GM18870 (cell line): ENCODE results near the gene SOSTDC1.
"Not testable (repeated sequence)": the region's sequence is repeated elsewhere in the genome, so short reads cannot be mapped to it uniquely, and the experiment has no call there.

Source experiments
- ATAC-seq: cut with Tn5 transposase; IDR thresholded peaks from one replicate; pipeline ENCODE4 v1.9.1; 2021; ENCODE audit warnings: moderate library complexity; ENCODE audit not compliant: unreplicated experiment

The SOSTDC1 gene

GRCh38 chr7:16463520-16463919, 2.0 kb downstream of the SOSTDC1 start:
- ATAC-seq, result no peak

DNA sequence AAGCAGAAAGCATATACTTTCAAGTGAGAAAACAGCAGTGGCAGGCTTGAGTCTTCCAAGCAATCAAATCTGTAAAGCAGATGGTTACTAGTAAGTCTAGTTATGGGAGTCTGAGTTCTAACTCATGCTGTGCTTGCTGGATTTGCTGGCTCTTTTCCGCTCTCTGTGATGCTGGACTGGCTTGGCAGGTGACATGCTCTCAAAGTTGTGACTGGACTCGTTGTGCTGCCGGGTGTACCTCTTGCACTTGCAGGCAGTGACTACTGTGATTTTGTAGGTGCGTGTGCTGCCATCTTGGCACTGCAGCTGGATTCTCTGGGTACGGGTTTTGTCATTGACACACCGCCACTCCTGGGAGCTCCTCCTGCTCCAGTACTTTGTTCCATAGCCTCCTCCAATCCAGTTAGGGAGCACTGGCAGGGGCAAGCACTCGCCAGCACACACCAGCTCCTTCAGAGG, 3.1 kb downstream of the SOSTDC1 start:
- ATAC-seq, result no peak

GRCh38 chr7:16460789-16461493, 4.6 kb downstream of the SOSTDC1 start:
- ATAC-seq, result no peak

GRCh38 chr7:16456303-16456702, 9.2 kb downstream of the SOSTDC1 start:
- ATAC-seq, result not testable (repeated sequence)

DNA sequence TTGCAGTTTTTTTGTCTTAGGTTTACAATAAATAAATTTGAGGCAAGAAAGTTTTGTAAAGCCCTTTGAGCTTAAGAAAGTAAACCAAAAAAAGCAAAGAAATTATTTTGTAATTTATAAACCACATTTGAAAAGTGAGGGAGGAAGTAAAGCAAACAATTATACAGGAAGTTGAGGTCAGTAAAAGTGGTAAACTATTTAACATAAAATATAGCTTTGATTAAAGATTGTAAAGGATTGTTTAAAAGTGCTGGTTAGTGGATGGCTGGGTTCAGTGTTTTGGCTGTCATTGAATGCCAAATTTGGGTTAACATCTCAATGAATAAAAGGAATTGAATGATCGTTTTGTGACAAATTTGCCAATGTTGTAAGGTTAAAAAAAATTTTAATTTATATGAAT, 9.9 kb downstream of the SOSTDC1 start:
- ATAC-seq, result no peak

GRCh38 chr7:16450366-16450765, 15.2 kb downstream of the SOSTDC1 start:
- no peak for ATAC-seq

DNA sequence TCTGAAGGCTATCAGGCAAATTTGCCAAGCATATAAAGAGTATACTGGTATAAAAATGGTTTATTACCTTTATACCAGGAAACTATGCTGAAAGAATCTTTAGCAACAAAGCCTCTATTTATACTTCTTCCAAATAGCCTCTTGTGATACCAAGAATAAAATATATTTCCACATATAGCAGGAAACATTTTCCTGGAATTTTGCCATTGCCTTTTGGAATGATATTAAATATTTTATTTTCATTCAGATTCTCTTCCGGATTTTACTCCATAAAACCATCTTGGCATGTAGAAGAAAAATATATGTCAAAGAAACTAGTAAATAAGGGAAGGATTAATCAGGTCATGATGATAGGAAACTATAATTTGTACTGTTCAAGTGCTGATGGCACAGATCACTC, 17.7 kb downstream of the SOSTDC1 start:
- no peak for ATAC-seq

- no peak for ATAC-seq
Observed at GRCh38 chr7:16446508-16446907, 19.0 kb downstream of the SOSTDC1 start.

DNA sequence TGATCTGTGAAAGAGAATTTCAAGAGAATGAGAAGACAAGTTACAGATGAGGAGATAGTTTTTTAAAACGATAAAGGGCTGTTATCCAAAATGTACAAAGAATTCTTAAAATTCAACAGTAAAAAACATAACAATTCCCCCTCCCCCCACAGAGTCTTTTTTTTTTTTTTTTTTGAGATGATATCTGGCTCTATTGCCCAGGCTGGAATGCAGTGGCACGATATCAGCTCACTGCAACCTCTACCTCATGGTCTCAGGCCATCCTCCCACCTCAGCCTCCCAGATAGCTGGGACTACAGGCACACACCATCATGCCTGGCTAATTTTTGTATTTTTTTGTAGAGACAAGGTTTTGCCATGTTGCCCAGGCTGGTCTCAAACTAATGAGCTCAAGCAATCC, 21.7 kb downstream of the SOSTDC1 start:
- not testable (repeated sequence) for ATAC-seq

- no peak for ATAC-seq
Observed at GRCh38 chr7:16438988-16439387, 26.6 kb downstream of the SOSTDC1 start.

DNA sequence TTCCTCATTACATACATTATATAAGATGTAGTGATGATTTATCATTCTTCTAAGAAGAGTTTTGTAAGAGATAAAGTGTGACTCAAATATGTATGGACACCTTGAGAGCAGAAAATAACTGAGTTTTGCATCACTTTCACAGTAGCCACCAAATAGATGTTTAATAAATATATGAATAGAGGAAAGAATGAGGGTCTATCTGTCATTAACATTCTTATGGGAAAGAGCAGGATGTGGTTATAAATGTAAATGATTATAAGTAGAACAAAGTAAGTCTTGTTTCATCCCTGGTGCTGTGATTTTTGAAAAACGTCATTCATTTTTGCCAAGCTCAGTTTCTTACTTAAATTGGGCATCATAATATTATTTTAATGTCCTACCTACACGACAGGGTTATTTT, 29.2 kb downstream of the SOSTDC1 start:
- no peak for ATAC-seq

GRCh38 chr7:16433568-16434122, 31.9 kb downstream of the SOSTDC1 start:
- ATAC-seq, result no peak

DNA sequence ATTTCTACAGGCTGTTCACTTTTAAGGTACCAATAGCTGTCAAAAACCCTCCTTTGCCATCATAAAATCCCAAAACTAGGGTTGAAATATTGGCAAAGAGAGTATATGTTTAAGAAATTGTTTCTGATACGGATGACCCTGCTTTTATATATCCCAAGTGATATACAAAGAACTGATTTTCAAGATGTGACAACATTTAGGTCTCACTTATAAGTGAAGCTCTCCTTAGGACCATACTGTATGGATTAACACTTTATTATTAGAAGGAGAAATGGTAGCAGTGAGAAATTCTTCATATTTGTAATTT, 33.2 kb downstream of the SOSTDC1 start:
- no peak for ATAC-seq

GRCh38 chr7:16431646-16432424, 33.7 kb downstream of the SOSTDC1 start:
- peak; percentile 69 for ATAC-seq

GRCh38 chr7:16430133-16430532, 35.4 kb downstream of the SOSTDC1 start:
- no peak for ATAC-seq

DNA sequence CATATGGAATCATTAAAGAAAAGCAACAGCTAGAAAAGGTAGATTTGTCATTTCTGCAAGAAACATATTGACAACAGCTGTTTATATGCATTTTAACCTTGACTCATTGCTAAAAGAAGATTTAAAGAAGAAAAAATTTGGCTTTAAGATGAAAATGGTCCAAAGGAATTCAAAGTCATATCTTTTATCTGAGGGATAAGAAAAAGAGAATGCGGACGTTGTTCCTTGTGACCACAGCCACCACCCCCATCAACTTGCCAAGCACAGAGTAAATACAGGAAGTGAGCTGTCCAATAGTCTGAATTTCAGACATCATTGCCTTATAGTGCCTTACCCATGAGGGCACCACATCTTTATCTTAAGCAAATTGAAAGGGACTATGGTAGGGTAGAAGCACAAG, 36.9 kb downstream of the SOSTDC1 start:
- ATAC-seq, result no peak

GRCh38 chr7:16428182-16428581, 37.4 kb downstream of the SOSTDC1 start:
- ATAC-seq, result no peak

DNA sequence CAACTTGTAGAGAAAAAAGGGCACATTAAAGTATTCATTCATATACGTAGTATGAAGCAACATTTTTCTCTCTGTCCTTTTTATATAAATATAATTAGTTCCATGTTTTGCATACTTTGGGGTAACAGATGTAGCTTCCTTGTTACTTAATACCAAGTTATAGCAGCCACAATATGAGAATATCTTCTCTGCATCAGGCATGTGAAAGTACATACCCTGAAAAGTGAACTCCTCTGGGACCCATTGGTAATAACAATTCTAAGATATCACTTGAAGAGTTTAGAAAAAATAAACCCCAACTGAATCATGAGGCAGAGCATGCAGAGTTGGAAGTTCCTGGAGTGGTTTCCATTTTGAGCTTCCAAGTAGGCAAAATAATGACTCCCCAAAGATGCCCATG, 41.8 kb downstream of the SOSTDC1 start:
- no peak for ATAC-seq

- no peak for ATAC-seq
Observed at GRCh38 chr7:16422917-16423316, 42.6 kb downstream of the SOSTDC1 start.

GRCh38 chr7:16422103-16422435, 43.5 kb downstream of the SOSTDC1 start:
- ATAC-seq, result no peak

- peak; percentile 28 for ATAC-seq
Observed at GRCh38 chr7:16421333-16422102, 44.0 kb downstream of the SOSTDC1 start, which contains the start of gene CRPPA. Gene CRPPA, minus strand, starts transcription at chr7:16421538. Its CDS starts 216 bp downstream, at chr7:16421322.
